ENCODE data around the gene ZNF280C. TPM values are rescaled to one million over a fixed set of nuclear protein-coding genes. Genes with fewer than 3 reads are reported as not detected.
"Not testable (repeated sequence)": the region's sequence is repeated elsewhere in the genome, so short reads cannot be mapped to it uniquely, and the experiment has no call there.

Gene ZNF280C
- total RNA-seq, 4 donors from 2014 or later: 2.4 to 7.0 (median 3.6) TPM

DNA sequence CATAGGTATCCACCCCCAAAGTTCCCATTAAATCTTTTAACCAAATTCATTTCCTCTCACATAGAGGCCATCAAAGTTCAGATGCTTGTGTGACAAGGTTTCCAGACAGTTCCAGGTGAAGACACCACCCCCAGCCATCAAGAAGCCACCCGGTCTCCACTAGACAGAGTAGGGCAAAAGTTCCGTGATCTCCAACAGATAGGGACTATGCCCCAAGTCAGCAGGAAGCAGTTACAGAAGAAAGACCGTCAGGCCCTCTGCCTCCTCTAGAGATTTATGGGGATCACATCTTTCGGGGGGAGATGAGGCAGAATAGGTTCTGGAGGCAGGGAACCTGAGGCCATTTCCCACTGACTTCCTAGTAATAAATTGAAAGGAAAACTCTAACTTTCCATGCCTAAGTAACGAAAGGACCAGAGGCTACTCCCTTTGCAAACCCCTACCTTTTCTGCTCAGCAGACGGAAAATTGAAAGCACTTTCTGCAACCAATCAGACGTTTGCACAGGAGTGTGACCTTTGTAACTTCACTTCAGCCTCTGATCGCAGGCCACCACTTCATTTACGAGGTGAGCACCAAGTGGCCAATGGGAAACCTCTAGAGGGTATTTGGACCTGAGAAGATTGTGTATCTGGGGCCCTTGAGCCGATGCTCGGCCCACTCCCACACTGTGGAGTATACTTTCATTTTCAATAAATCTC lies 18.5 kb upstream of the ZNF280C start:
- H3K27me3 ChIP-seq: no peaks in the 10 kb centered on the region
- no peak overlapping the region for H3K4me3 ChIP-seq
- WGBS, 2 donors: 71 to 88% methylated on average over 11 of the region's 11 CpGs
- no peak for TF ChIP-seq EP300 (IDR thresholded peaks at IDR 0.05)
- no peaks in the 10 kb centered on the region for H3K9me3 ChIP-seq
- H3K36me3 ChIP-seq: no peaks in the 10 kb centered on the region
- no peak overlapping the region for H3K27ac ChIP-seq
- H3K4me1 ChIP-seq: no peaks in the 10 kb centered on the region
- no peak for DNase-seq (ENCODE audit: low spot score in 2 of 2)

DNA sequence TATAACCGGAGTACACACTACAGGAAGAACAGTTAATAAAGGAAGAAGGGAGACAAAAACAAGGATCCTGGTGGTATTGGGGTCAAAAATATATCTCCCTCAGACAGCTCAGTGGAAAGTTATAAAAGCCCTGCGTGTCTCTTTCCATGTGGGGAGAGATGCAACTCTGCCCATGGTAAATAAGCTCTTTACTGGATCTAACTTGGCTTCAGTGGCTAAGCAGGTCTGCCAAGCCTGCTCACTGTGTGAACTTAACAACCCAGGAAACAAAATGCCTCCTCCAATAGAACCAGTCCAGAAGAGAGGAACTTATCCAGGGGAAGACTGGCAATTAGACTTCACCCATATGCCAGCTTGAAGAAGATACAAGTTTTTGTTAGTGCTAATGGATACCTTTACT lies 17.0 kb upstream of the ZNF280C start:
- TF ChIP-seq, protein P1, sequence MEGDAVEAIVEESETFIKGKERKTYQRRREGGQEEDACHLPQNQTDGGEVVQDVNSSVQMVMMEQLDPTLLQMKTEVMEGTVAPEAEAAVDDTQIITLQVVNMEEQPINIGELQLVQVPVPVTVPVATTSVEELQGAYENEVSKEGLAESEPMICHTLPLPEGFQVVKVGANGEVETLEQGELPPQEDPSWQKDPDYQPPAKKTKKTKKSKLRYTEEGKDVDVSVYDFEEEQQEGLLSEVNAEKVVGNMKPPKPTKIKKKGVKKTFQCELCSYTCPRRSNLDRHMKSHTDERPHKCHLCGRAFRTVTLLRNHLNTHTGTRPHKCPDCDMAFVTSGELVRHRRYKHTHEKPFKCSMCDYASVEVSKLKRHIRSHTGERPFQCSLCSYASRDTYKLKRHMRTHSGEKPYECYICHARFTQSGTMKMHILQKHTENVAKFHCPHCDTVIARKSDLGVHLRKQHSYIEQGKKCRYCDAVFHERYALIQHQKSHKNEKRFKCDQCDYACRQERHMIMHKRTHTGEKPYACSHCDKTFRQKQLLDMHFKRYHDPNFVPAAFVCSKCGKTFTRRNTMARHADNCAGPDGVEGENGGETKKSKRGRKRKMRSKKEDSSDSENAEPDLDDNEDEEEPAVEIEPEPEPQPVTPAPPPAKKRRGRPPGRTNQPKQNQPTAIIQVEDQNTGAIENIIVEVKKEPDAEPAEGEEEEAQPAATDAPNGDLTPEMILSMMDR (IDR thresholded peaks at IDR 0.05): no peak
- TF ChIP-seq POLR2A (IDR thresholded peaks at IDR 0.05) (no peak), EP300 (IDR thresholded peaks at IDR 0.05) (no peak)
- DNase-seq (ENCODE audit: low spot score in 2 of 2): no peak
- Histone ChIP-seq H3K4me3 (no peak overlapping the region), H3K27ac (no peak overlapping the region), H3K4me1 (no peaks in the 10 kb centered on the region), H3K36me3 (no peaks in the 10 kb centered on the region), H3K27me3 (no peaks in the 10 kb centered on the region), H3K9me3 (no peaks in the 10 kb centered on the region)
- WGBS, 2 donors: 60 to 70% methylated on average over 2 of the region's 2 CpGs

DNA sequence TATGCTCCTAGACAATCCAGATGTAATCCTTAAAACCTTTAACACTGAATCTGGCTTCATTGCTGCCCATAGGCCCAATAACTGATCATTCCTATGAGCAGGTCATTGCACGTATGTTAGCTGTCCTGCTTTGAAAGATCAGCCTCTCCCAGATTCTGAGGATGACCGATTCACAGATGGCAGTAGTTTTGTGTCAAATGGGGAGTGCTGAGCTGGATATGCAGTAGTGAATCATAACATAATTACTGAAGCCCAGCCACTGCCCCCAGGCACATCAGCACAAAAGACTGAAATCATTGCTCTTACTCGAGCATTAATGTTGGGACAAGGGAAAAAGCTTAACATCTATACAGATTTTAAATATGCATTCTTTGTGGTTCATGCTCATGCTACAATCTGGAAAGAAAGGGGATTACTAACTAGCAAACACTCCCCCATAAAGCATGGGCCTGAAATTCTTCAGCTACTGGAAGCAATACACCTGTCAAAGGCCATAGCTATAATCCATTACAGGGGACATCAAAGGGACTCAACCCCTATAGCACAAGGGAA lies 16.4 kb upstream of the ZNF280C start:
- DNase-seq (ENCODE audit: low spot score in 2 of 2): no peak
- H3K27ac ChIP-seq: no peak overlapping the region
- no peaks in the 10 kb centered on the region for H3K9me3 ChIP-seq
- no peaks in the 10 kb centered on the region for H3K4me1 ChIP-seq
- no peaks in the 10 kb centered on the region for H3K27me3 ChIP-seq
- WGBS, 2 donors: 65 to 69% methylated on average over 2 to 3 of the region's 3 CpGs
- no peak overlapping the region for H3K4me3 ChIP-seq
- no peaks in the 10 kb centered on the region for H3K36me3 ChIP-seq
- TF ChIP-seq, protein P1 (IDR thresholded peaks at IDR 0.05): no peak
- TF ChIP-seq EP300 (IDR thresholded peaks at IDR 0.05) (no peak), POLR2A (IDR thresholded peaks at IDR 0.05) (no peak)

DNA sequence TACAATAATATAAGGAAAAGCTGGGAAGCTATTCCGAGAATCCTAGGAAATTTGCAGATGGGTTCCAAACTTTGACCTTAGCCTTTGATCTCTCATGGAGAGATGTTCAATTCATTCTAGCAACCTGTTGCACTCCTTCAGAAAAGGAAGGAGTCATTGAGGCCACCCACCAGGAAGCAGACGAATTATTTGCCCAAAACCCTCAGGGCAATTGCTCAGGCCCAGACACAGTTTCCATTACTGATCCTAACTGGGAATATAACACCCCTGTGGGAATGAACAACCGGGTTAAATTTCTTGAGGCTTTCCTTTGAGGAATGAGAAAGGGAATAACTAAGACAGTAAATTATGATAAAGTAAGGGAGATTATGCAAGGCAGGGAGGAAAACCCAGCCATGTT lies 13.5 kb upstream of the ZNF280C start:
- no peak for TF ChIP-seq POLR2A (IDR thresholded peaks at IDR 0.05)
- no peak for TF ChIP-seq EP300 (IDR thresholded peaks at IDR 0.05)
- TF ChIP-seq, protein P1 (IDR thresholded peaks at IDR 0.05): no peak
- WGBS, 2 donors: 49 to 69% methylated on average over 3 of the region's 3 CpGs
- no peaks in the 10 kb centered on the region for H3K9me3 ChIP-seq
- H3K36me3 ChIP-seq: no peaks in the 10 kb centered on the region
- no peak overlapping the region for H3K4me3 ChIP-seq
- no peaks in the 10 kb centered on the region for H3K27me3 ChIP-seq
- H3K27ac ChIP-seq: no peak overlapping the region
- no peak for DNase-seq (ENCODE audit: low spot score in 2 of 2)
- H3K4me1 ChIP-seq: no peaks in the 10 kb centered on the region

DNA sequence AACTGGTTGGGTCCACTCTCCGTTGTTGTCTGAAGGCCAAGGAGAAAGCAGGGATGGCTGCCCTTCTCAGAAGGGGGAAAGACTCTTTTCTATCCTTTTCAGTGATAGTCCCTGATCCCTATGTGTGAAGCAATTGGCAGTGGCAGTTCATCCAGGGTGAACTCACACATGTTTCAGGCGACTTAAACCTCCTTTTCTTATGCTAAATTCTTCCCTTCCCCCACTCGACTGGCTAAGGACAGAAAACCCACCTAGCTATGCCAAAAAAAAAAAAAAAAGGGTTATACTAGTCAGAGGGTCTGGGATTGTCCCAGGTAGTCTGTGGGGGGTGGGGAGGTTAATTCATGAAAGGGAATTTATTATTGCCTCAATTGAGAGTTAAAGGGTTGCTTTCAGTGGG lies 12.2 kb upstream of the ZNF280C start:
- H3K27me3 ChIP-seq: no peaks in the 10 kb centered on the region
- no peaks in the 10 kb centered on the region for H3K9me3 ChIP-seq
- TF ChIP-seq, protein P1 (IDR thresholded peaks at IDR 0.05): no peak
- TF ChIP-seq EP300 (IDR thresholded peaks at IDR 0.05): no peak
- TF ChIP-seq POLR2A (IDR thresholded peaks at IDR 0.05): no peak
- no peak overlapping the region for H3K27ac ChIP-seq
- H3K36me3 ChIP-seq: no peaks in the 10 kb centered on the region
- no peak overlapping the region for H3K4me3 ChIP-seq
- WGBS, 2 donors: 52 to 61% methylated on average over 3 of the region's 3 CpGs
- DNase-seq (ENCODE audit: low spot score in 2 of 2): no peak
- no peaks in the 10 kb centered on the region for H3K4me1 ChIP-seq

DNA sequence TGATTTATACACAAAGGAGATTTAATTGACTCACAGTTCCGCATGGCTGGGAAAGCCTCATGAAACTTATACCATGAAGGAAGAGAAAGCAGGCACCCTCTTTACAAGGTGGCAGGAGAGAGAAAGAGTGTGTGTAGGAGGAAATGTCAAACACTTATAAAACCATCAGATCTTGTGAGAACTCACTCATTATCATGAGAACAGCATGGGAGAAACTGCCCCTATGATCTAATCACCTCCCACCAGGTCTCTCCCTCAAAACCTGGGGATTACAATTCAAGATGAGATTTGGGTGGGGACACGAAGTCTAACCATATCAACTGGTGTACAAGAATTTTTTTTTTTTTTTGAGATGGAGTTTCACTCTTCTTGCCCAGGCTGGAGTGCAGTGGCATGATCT lies 3.6 kb upstream of the ZNF280C start:
- H3K27ac ChIP-seq; H3K4me1 ChIP-seq; H3K27me3 ChIP-seq; H3K9me3 ChIP-seq; H3K36me3 ChIP-seq; DNase-seq (ENCODE audit: low spot score in 2 of 2); H3K4me3 ChIP-seq: not testable (repeated sequence)
- WGBS, 2 donors: 66 to 80% methylated on average over 2 of the region's 2 CpGs

DNA sequence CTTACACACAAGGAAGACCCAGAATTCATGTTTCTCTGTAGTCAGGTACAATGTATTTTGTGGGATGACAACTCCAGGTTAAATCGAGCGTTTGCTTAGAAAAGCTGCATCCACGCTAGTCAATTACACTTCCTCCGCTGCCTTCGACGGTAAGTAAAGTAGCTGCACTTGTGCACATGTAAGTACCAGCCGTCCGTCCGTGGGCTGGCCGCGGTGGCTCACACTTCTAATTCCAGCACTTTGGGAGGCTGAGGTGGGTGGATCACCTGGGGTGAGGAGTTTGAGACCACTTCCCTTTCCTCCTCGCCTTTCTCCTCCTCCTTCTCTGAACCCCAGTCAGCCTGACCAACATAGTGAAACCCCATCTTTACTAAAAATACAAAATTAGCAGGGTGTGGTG lies 692 bp upstream of the ZNF280C start:
- H3K27ac ChIP-seq; H3K4me1 ChIP-seq; H3K36me3 ChIP-seq; DNase-seq (ENCODE audit: low spot score in 2 of 2); H3K9me3 ChIP-seq; H3K27me3 ChIP-seq; H3K4me3 ChIP-seq: not testable (repeated sequence)
- WGBS, 2 donors: 93 to 95% methylated on average over 12 of the region's 12 CpGs

Measured in tibial nerve (tissue), 4 donors.